Osteocyte (in vitro differentiated cells): Measurements from ENCODE around the gene FOXL3. TPM values are rescaled to one million over a fixed set of nuclear protein-coding genes. Genes with fewer than 3 reads are reported as not detected.

Source experiments
- DNase-seq: peaks from one replicate; pipeline ENCODE4 v3.0.0; 2021; ENCODE audit warnings: mixed read lengths; ENCODE audit not compliant: unreplicated experiment; ENCODE audit errors: extremely low spot score
- H3K27ac Mint-ChIP-seq: one replicate; pipeline ENCODE4 v1.8.0; 2021; ENCODE audit warnings: mild to moderate bottlenecking, mixed read lengths; ENCODE audit not compliant: unreplicated experiment
- H3K27me3 Mint-ChIP-seq: one replicate; pipeline ENCODE4 v1.8.0; 2021; ENCODE audit warnings: mixed read lengths; ENCODE audit not compliant: unreplicated experiment
- H3K36me3 Mint-ChIP-seq: one replicate; pipeline ENCODE4 v1.8.0; 2021; ENCODE audit warnings: mixed read lengths; ENCODE audit not compliant: unreplicated experiment
- H3K4me1 Mint-ChIP-seq: one replicate; pipeline ENCODE4 v1.8.0; 2021; ENCODE audit warnings: mixed read lengths; ENCODE audit not compliant: unreplicated experiment
- H3K4me3 Mint-ChIP-seq: one replicate; pipeline ENCODE4 v1.8.0; 2021; ENCODE audit warnings: mild to moderate bottlenecking, moderate library complexity, mixed read lengths; ENCODE audit not compliant: unreplicated experiment
- H3K9me3 Mint-ChIP-seq: one replicate; pipeline ENCODE4 v1.8.0; 2021; ENCODE audit warnings: mixed read lengths; ENCODE audit not compliant: unreplicated experiment
- total RNA-seq: library from RNA; stranded (reverse); gene quantifications from 2 replicates; pipeline ENCODE4 v1.2.1, GENCODE V29; 2021
- TF ChIP-seq, protein P1 (sequence below): fragments of 200-600 bp; sonication (generic); IDR thresholded peaks from 2 replicates; pipeline ENCODE4 v1.5.0; 2021; ENCODE audit warnings: antibody characterized with exemption, mild to moderate bottlenecking, moderate library complexity

The FOXL3 gene
- total RNA-seq, 1 donor from 2014 or later, result not detected

DNA sequence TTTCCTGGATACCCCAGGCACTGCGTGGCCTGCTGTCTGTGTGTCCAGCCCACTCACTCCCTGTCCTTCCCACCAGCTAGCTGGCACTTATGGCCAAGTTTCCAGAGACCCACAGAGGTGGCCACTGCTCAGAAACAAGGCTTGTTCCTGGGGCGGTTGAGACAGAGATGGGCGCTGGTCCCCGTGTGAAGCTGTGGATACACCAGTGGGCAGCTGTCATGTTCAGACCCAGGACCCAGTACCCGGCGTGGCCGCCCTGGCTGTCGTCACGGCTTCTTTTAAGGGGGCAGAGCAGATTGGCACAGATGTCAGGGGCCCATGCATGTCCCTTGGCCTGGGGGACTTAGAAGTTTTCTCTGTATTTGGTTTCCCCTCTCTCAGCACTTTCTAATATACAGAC lies 36.3 kb downstream of the FOXL3 start:
- no peak overlapping the region for H3K27ac Mint-ChIP-seq
- no peak for DNase-seq
- H3K27me3 Mint-ChIP-seq, result peaks cover 16% of the 10 kb centered on the region
- H3K4me1 Mint-ChIP-seq, result peaks cover 10% of the 10 kb centered on the region
- no peaks in the 10 kb centered on the region for H3K36me3 Mint-ChIP-seq
- H3K4me3 Mint-ChIP-seq, result no peak overlapping the region
- H3K9me3 Mint-ChIP-seq, result no peaks in the 10 kb centered on the region
- TF ChIP-seq, protein P1, sequence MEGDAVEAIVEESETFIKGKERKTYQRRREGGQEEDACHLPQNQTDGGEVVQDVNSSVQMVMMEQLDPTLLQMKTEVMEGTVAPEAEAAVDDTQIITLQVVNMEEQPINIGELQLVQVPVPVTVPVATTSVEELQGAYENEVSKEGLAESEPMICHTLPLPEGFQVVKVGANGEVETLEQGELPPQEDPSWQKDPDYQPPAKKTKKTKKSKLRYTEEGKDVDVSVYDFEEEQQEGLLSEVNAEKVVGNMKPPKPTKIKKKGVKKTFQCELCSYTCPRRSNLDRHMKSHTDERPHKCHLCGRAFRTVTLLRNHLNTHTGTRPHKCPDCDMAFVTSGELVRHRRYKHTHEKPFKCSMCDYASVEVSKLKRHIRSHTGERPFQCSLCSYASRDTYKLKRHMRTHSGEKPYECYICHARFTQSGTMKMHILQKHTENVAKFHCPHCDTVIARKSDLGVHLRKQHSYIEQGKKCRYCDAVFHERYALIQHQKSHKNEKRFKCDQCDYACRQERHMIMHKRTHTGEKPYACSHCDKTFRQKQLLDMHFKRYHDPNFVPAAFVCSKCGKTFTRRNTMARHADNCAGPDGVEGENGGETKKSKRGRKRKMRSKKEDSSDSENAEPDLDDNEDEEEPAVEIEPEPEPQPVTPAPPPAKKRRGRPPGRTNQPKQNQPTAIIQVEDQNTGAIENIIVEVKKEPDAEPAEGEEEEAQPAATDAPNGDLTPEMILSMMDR, result no peak

DNA sequence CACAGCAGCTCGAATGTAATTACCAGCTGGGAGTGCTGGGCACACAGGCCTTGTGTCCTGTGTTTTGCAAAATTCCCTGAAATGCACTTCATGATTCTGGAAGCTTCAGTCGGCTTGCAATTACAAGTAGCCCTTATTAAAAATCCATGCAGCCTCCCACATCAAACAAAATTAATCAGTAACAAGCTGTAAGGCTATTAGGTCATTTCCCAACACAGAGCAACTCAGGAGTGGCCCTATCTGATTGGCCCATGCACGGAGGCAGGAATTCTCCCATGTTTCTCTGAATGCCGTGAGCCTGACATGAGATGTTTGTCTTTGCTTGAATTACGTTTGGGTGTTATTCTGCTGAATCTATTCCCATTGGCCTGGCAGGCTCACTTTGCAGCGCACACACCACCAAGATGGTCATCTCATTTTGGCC lies 36.9 kb downstream of the FOXL3 start:
- TF ChIP-seq, protein P1, result no peak
- no peaks in the 10 kb centered on the region for H3K36me3 Mint-ChIP-seq
- no peak overlapping the region for H3K27ac Mint-ChIP-seq
- peaks cover 10% of the 10 kb centered on the region for H3K4me1 Mint-ChIP-seq
- H3K27me3 Mint-ChIP-seq, result peaks cover 18% of the 10 kb centered on the region
- no peak overlapping the region for H3K4me3 Mint-ChIP-seq
- DNase-seq, result no peak
- H3K9me3 Mint-ChIP-seq, result no peaks in the 10 kb centered on the region

DNA sequence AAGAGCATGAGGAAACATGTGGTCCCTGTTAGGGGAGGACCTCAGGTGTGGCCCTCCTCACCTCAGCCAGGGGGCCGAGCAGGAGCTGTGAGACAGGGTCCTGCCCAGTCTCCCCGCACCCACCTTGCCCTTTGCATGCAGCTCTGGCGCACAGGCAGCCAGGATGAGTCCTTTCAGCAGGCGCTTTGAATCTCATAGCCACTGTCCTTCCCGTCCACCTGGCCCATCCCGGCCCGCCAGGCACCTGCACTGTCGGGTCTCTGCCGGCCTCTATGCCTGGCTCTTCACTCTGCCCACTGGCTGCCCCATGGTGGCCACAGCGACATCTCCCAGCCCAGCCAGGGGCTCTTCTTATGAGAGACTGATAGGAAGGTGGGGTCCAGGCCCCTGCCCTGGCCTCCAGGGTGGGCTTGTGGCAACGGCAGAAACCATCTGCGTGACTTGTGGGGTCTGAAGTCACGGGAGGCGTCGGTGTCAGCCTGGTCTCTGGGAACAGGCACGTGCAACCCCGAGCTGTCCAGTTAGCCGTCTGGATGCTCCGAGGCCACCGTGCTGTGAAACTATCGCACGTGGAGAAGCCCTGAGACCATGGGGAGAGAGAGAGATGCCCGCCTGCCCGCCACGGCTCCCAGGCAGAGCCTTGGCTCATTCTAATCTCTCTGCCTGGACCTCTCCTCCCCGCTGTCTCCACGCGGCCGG lies 37.4 kb downstream of the FOXL3 start:
- no peak overlapping the region for H3K4me3 Mint-ChIP-seq
- DNase-seq, result no peak
- H3K27me3 Mint-ChIP-seq, result peaks cover 18% of the 10 kb centered on the region
- no peak overlapping the region for H3K27ac Mint-ChIP-seq
- TF ChIP-seq, protein P1, result no peak
- no peaks in the 10 kb centered on the region for H3K36me3 Mint-ChIP-seq
- H3K9me3 Mint-ChIP-seq, result no peaks in the 10 kb centered on the region
- H3K4me1 Mint-ChIP-seq, result peaks cover 10% of the 10 kb centered on the region

GRCh38 chr7:327991-328702 lies 38.2 kb downstream of the FOXL3 start:
- Mint-ChIP-seq H3K27me3 (peaks cover 18% of the 10 kb centered on the region), H3K4me1 (peaks cover 11% of the 10 kb centered on the region), H3K27ac (no peak overlapping the region), H3K4me3 (no peak overlapping the region), H3K36me3 (no peaks in the 10 kb centered on the region), H3K9me3 (no peaks in the 10 kb centered on the region)
- no peak for DNase-seq
- TF ChIP-seq, protein P1, result no peak

- H3K36me3 Mint-ChIP-seq, result no peaks in the 10 kb centered on the region
- TF ChIP-seq, protein P1, result no peak
- peaks cover 9% of the 10 kb centered on the region for H3K4me1 Mint-ChIP-seq
- no peak for DNase-seq
- H3K4me3 Mint-ChIP-seq, result no peak overlapping the region
- no peaks in the 10 kb centered on the region for H3K9me3 Mint-ChIP-seq
- peaks cover 18% of the 10 kb centered on the region for H3K27me3 Mint-ChIP-seq
- no peak overlapping the region for H3K27ac Mint-ChIP-seq
Observed at GRCh38 chr7:329691-330281, 39.8 kb downstream of the FOXL3 start.
